SKM-1 treated with dmso at 0.1 percent for 144 hours (cell line): ENCODE data around the gene KCNC1.

ENCODE experiments used
- DNase-seq: peaks from one replicate; lab custom pipeline; 2025; ENCODE audit not compliant: unreplicated experiment; lab: John Stamatoyannopoulos, UW

The KCNC1 gene

DNA sequence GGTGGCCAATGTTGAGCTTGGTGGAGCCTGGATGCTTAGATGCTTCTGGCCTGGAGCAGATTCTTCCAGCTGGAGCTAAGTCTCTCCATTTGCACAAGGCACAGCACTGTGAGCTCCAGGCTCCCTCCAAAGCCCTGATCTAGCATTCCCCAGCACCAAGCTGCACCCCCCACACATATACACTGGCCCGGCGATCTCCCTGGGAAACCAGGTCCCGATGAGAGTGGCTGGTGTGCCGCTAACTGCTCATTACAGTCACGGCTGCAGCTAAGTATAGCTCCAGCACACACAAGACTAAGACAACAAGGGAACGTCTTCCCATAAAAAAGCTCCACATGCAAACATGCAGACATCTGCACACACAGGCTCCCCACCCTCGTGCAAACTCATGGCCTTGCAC, 17.6 kb downstream of the KCNC1 start:
- DNase-seq = no peak

DNA sequence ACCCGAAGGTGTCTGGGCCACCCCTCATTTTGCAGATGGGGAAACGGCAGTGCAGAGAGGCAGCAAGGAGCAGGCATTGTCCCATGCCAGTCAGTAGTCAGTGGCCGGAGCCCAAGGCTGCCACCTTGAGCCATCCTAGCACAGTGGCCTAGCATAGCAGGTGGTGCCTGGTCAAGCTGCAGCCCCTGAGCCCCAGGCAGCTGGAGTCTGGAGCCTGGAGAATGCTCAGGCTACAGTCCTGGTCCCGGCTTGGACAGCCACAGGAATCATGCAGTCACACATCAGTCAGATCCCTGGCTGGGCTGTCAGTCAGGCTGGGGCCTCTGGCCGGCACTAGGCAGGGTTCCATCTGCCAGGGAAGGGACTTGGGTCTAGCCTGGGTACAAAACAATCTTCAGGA, 18.6 kb downstream of the KCNC1 start:
- no peak for DNase-seq

DNA sequence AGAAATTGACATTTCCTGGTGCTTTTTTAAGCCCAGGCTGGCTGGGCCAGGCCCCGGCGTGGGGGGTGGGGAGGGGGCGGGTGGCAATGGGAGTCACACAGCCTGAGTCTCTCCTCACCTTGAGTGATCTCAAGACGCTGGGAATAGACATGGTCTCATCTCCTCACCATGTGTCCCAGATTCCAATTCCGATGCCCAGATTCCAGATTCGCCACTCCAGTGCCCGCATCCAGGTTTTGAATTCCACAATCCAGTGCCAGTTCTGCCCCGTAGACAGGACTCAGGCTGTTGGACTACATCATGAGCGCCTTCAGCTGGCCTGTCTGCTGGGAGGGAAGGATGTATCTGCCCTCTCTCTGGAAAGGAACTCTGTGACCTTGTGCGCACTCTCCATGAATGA, 19.1 kb downstream of the KCNC1 start:
- no peak for DNase-seq

DNA sequence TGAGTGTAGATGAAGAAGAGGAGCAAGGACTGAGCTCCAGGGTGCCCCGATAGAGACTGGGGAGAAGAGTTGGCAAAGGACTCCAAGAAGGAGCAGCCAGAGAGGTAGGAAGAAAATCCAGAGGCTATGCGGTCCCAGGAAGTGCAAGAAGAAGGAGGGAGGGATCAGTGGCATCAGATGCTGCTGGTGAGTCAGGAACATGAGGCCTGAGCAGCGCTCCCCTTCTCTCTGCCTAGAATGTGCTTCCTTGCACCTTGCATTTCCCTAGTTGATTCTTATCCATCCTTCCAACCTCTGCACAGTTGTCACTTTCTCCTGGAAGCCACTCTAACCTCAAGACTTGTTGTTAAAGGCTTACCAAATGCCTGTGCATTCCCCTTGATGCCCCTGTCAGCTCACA, 21.3 kb downstream of the KCNC1 start:
- no peak for DNase-seq

DNA sequence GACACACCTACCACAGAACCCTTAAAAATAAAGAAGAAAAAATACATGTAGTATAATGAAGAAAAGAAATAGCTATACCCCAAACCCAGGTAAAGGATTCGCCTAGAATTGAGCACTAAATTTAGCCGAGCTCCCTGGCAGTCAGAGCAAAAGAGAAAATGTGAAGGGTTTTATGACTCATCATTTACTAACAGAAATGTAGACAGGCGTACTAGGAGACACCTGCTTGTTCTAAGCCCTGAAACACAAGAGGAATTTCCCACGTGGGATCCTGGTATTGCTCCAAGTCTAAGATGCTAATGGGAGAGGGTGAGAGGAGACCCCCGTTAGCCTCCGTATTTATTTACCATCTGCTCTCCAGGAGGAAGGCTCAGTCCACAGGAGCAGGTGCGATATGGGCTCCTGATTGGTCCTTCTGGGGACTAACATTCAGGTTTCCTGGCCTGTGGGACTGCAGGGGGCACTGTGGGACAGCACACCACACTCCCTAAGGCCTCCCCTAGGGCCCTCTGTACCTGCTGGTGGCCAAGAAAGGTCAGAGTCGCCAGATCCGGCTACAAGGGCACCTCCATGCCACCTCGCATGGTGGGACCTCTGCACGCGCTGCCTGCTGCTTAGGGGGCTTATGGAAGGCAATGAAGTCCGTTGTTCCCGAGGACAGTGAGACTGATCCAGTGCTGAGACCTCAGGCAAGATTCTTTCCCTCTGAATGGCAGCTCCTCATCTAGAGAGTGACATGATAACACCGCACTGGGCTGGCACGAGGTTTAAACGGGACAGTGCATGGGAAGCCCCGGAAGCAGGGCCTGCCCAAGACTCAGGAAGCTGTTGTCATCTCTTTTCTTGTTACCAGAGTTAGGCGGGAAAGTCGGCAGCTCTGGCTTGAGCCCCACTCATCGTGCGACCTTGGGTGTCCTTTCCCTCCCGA, 25.8 kb downstream of the KCNC1 start:
- DNase-seq = no peak

DNA sequence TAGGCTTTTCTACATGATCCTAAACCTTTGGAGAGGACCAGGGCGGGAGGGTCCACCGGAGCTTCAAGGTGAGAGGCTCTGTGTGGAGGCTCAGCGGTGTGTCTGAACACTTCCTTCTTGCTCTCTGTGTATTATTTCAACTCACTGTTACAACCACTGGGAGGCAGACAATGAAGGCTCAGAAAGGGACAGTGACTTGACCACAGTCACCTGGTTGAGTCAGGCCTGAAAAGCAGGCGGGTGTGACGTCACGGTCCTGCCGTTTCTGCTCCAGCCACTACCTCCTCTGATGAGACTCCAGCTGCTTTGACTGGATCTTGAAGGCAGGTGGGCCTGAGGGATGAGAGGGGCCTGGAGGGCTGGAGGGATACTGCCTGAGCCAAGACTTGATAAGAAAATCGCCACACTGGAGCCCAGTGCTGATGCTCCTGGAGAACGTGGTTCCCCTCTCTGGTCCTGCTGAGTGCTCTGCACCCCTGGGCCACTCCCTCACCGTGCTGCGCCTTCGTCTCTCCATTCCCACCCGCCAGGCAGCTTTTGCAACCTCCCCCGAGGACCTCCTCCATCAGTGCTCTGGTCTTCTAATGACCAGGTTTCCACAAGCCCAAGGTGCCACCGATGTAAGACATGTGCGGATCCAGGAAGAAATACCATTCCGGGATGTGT, 27.9 kb downstream of the KCNC1 start:
- DNase-seq = no peak

DNA sequence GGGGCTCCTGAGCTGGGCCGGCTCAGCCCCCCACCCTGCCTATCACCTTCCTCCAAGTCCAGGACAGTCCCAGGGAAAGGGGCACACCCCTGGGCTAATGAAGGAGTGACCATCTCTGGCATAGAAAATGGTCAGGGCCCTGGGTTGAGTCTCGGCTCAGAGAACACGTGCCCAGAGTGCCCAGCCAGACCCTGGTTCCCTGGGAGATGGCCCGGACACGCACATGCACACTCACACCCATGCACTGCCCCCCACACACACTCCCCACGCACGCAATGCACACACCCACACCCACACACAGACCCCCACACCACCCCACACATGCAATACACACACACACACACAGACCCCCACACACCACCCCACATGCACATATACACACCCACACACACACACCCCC, 28.7 kb downstream of the KCNC1 start:
- no peak for DNase-seq

DNA sequence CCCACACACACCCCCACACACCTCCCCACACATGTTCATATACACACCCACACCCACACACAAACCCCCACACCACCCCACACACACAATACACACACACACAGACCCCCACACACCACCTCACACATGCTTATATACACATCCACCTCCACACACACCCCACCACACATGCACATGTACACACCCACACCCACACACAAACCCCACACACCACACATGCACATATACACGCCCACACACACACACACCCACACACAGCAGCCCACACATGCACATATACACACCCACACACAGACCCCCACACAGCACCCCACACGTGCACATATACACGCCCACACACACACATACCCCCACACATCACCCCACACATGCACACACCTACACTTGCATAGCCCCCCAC, 29.1 kb downstream of the KCNC1 start:
- DNase-seq = no peak

DNA sequence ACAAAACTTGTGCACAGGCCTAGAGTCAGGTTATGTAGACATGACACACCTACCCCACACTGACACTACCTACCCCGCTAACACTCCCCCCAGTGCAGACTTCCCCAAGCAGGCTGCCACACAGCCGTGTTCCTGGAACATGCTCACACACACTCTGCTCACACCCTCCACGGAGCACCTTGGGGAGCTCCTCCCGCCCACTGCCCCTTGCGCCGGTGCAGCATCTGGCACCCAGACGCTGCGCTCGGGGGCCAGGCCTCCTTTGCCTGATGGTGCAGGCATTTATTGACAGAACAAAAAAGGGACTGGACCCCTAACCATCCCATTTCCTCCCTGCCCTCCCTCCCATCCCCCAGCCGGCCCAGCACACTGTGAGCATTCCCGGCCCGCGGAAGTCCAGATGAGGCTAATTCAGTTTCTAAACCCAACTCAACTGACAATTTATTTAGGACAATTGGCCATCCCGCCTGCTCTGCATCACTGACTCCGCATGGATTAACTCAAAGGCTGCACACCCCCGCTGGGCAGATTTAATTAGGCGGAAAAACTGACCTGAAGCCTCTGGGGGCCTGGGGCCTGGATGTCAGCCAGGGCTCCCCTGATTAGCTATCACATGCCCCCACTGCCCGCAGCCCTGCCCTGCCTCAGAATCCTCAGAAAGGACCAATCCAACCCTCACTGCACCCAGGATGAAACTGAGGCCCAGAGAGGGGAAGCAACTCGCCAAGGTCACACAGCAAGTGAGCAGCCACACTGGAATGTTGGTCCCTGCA, 30.1 kb downstream of the KCNC1 start:
- DNase-seq = no peak

DNA sequence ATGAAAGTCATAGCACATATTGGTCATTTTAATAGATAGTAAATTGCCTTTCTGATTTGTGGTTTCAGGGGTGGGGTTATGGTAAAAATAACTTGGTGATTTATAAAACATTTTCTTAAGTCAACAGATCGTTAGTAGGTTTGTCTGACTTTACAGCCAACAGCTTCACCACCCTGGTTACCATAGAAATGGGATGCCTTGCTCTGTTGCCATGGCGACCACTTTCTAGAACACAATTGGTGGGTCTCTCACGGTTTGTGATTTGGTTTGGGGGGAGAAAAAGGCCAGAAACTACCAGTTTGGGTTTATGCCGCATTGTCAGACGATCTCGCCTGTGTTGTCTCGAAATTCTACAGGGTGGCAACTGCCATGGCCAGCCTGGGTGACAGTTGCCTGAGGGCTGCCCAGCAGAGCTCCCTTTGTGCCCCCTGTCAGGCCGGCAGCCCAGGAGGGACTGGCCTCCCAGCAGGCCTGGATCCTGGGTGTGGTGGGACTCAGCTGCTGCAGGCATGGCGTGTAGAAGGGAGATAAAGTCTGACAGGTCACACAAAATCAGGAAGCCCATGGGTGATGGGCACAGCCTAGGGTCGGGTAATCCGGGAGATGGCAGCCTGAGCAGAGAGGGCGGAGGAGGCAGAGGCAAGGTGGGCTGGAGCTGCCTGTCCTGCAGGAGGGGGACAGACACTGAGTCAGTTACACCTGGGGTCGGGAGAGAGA, 30.9 kb downstream of the KCNC1 start:
- no peak for DNase-seq

DNA sequence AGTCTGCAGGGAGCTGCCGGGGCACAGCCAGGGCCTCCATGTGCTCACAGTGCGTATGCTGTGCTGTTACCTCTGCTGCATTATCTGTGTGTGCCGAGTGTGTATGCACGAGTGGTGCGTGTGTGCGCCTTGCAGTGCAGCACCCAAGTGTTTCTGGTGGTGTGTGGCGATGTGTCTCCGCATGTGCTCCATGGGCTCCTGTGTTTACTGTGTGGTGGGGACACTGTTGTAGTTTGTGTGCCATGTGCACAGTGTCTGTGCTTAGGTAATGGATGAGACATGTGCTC, 31.4 kb downstream of the KCNC1 start:
- DNase-seq = no peak

DNA sequence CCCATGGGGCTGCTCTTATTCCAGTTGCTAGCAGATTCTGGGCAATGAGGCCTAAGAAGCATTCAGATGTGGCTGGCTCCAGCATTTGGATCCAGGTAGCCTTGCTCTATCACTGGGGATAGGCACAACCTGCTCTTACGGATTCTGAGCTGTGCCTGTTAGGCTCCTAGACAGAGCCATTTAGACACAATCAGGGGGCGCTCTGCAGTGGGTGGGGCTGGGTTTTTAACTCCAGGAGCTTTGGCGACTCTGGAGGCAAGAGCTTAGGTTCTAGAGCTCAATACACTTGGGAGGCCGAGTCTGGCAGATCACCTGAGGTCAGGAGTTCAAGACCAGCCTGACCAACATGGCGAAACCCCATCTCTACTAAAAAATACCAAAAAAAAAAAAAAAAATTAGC, 32.0 kb downstream of the KCNC1 start:
- DNase-seq = peak; percentile 1

DNA sequence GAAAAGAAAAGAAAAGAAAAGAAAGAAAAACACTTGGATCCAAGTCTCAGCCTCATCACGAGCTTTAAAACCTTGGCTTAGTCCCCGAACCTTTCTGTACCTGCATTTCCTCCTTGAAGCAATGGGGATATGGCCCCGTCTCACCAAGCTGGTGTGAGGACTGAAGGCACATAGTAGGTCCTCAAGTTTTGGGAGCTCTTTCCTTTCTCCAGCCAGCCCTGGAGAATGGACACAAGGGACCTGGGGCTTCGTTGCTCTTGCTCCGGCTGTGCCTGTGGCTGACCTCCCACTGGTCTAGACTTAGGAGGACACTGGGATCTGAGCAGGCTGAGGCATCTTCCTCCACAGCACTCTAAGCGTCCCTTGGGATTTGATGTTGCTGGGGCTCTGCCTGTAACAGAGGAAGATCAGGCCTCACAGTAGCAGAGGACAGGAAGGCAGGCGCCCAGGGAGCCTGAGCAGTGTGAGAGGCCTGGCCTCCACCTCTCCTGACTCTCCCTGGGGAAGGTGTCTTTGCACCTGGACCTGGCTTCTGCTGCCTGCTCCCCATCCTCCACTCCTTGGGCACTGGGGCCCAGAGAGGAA, 32.8 kb downstream of the KCNC1 start:
- DNase-seq = no peak

DNA sequence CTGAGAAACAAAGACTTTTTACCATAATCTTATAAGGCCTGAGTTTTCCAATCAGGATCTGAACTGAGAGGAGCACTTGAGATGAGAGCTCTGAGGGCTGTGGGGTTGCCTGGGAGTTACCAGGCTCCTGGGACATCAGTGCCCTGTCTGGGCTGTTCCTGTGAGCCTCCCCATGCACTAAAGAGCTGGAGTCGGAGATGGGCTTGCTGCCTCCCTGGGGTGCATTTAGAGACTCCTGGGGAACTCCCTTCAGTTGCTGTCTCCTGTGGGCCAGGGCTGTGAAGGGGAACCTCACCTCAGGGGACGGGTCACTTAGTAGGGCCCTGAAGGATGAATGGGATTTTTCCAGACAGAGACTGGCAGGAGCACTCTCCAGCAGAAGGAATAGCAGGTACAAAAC, 33.3 kb downstream of the KCNC1 start:
- no peak for DNase-seq

DNA sequence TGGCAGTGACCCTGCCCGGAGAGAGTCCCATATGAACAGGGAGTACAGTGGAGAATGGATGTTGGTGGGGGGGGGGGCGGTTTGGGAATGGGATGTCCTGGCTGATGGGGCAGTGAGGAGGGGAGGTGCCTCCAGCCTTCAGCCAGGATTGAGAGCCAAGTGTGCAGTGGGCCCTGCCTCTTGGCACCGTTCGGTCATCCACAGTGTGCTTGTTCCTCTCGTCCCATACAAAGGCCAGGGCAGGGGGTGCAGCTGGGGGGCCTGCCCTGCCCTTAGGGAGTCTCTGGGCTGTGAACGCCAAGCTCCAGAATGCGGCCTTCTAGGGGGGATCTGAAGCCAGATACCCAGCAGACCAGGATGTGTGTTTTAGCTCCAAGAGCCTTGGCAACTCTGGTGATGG, 34.0 kb downstream of the KCNC1 start:
- DNase-seq = no peak

DNA sequence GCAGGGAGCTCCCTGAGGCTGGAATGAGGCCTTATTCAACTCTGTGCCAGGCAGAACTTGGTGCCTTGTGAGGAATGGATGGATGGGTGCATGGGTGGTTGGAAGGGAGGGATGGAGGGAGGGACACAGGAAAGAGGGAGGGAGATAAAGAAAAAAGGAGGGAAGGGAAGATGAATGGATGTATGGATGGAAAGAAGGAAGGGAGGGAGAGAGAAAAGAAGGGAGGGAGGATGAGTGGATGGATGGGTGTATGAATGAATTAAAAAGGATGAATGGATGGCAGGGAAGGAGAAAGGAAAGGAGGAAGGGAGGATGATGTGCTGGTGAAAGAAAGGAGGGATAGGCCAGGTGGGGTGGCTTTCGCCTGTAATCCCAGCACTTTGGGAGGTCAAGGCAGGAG, 34.6 kb downstream of the KCNC1 start:
- no peak for DNase-seq

DNA sequence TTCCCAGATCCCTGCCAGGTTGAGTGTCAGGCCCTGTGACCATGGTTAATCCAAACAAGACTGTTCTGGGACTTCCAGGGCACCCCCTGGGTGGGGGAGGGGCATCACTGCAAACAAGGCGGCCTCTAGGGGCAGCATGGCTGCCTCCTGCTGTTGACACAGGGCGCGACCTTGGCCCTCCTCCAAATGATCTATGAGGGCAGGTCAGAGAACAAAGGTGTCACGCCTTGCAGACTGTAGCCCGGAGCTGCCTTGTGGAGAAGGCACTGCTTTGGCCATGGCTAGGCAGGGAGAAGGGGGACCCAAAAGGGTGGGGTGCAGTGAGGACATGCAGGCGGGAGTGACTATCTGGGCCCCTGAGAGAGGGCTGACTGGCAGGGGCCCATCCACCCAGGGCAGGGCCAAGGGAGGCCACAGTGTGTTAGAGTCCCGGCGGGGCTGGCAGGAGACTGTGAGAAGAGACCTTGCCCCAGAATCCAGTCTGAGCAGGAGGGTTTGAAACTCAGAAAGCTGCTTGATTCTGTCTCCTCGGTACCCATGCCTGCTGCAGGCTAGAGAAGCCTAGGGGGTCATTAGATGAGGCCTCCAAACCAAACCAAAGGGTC, 35.6 kb downstream of the KCNC1 start:
- no peak for DNase-seq

DNA sequence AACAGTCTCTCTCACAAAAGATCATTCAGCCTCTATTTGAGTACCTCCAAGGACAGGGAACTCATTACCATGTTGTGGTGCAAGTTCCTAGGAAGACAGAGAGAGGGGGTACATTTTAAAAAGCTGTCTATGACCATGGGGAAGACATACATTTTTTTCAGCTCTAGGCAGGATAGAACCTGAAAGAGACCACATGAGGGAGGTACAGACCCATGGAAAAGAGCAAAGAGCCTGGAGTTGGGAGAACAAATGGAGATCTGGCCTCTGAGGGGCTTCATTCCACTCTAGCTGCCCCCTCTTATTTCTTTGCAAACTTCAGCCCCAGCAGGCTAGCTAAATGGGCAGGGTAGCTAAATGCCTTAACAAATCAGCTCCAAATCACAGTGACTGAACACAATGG, 36.3 kb downstream of the KCNC1 start:
- DNase-seq = no peak

DNA sequence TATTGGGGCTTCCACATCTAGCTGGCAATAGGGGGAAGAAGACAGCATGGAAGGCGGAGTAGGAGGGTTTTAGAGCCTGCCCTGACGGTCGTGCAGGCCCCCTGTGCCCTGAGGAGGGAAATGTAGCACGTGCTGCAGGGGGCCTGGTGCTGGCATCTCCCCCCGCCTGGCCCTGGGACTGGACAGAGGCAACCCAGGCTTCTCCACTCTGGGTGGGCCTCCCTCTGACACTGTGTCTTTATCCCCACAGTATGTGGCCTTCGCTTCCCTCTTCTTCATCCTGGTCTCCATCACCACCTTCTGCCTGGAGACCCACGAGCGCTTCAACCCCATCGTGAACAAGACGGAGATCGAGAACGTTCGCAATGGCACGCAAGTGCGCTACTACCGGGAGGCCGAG, 36.8 kb downstream of the KCNC1 start:
- DNase-seq = no peak

DNA sequence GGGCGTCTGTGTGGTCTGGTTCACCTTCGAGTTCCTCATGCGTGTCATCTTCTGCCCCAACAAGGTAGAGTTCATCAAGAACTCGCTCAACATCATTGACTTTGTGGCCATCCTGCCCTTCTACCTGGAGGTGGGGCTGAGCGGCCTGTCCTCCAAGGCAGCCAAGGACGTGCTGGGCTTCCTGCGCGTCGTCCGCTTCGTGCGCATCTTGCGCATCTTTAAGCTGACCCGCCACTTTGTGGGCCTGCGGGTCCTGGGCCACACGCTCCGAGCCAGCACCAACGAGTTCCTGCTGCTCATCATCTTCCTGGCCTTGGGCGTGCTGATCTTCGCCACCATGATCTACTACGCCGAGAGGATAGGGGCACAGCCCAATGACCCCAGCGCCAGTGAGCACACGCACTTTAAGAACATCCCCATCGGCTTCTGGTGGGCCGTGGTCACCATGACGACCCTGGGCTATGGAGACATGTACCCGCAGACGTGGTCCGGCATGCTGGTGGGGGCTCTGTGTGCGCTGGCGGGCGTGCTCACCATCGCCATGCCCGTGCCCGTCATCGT, 37.3 kb downstream of the KCNC1 start:
- no peak for DNase-seq
